K562 (cell line): ENCODE results near the gene PPP2R1A. TPM values are rescaled to one million over a fixed set of nuclear protein-coding genes. Genes with fewer than 3 reads are reported as not detected.
A peak's percentile ranks its signal among the peaks of the same experiment; 100 is the strongest.

ENCODE experiments used
- ATAC-seq: fragments of 200-7000 bp; cut with Tn5 transposase; 3 replicates; pipeline ENCODE4 v1.9.1; 2020; ENCODE audit warnings: moderate library complexity
- BruUV-seq: library from RNA; stranded (reverse); fragments of 400-500 nt; replicated peaks from 2 replicates; lab custom pipeline; 2021; lab: Mats Ljungman, UMichigan
- CTCF ChIA-PET: fragments of 300-600 bp; formaldehyde crosslinking; extraction: SDS; loops from one replicate; lab custom pipeline; 2021; ENCODE audit warnings: low intra/inter-chr PET ratio; lab: Yijun Ruan, JAX
- POLR2A ChIA-PET: fragments of 300-600, 350-650 bp; sonication (Branson Sonifier 250); formaldehyde crosslinking; extraction: SDS; loops from one replicate; lab custom pipeline; 2021; ENCODE audit warnings: antibody characterized with exemption, inconsistent platforms; lab: Yijun Ruan, JAX
- DNase-seq, 4 experiments: peaks; one replicate each; pipeline versions ENCODE4 v3.0.0 to v3.0.0-alpha.2; 2011 to 2018; ENCODE audit warnings: low spot score in 3 of 4, mixed read lengths in 3 of 4; ENCODE audit errors: extremely low read depth in 1 of 4
- FAIRE-seq: peaks from 2 replicates; lab custom pipeline; 2011; peaks lifted over from hg19 to GRCh38; lab: Jason Lieb, UNC
- H2AFZ ChIP-seq: 2 replicates; pipeline ENCODE4 v1.6.0; 2011; ENCODE audit warnings: low read depth, low read length, control low read depth, inconsistent platforms
- H3K27ac ChIP-seq: fragments of 200-600 bp; 3 replicates; pipeline ENCODE4 v1.8.0; 2011; ENCODE audit warnings: low read depth, mild to moderate bottlenecking, control low read depth, inconsistent platforms, low read length, moderate library complexity, mixed read lengths; ENCODE audit errors: extremely low read depth
- H3K27me3 ChIP-seq, 2 experiments: fragments of 300-600 bp in 1 of 2; 2 replicates in 1 of 2; 3 replicates in 1 of 2; pipeline versions ENCODE4 v1.6.0 to v1.8.0; 2011; ENCODE audit warnings: inconsistent platforms in 2 of 2, low read length in 2 of 2, mild to moderate bottlenecking in 1 of 2, mixed read lengths in 1 of 2, moderate library complexity in 1 of 2; ENCODE audit not compliant: control insufficient read depth in 2 of 2, insufficient read depth in 2 of 2
- H3K36me3 ChIP-seq: fragments of 300-600 bp; 3 replicates; pipeline ENCODE4 v1.8.0; 2011; ENCODE audit warnings: mild to moderate bottlenecking, low read length, inconsistent platforms; ENCODE audit not compliant: control insufficient read depth, insufficient read depth
- H3K4me1 ChIP-seq, 2 experiments: fragments of 200-600 bp in 1 of 2; replicated peaks in 1 of 2; 2 replicates in 1 of 2; 3 replicates in 1 of 2; pipeline versions ENCODE4 v1.5.1 to v1.8.0; 2011; ENCODE audit warnings: inconsistent platforms in 2 of 2, low read length in 2 of 2, mild to moderate bottlenecking in 1 of 2, mixed read lengths in 1 of 2, moderate library complexity in 1 of 2; ENCODE audit not compliant: control insufficient read depth in 2 of 2, insufficient read depth in 2 of 2
- H3K4me2 ChIP-seq: 2 replicates; pipeline ENCODE4 v1.6.1; 2011; ENCODE audit warnings: low read length, control low read depth, inconsistent platforms, mixed read lengths; ENCODE audit not compliant: insufficient read depth
- H3K4me3 ChIP-seq: fragments of 200-600 bp; sonication (generic), shearing (Covaris generic); 2 replicates; pipeline ENCODE4 v1.5.1; 2016; ENCODE audit warnings: control low read depth, inconsistent platforms
- H3K79me2 ChIP-seq: fragments of 200-600 bp; 3 replicates; pipeline ENCODE4 v1.8.0; 2011; ENCODE audit warnings: low read length, inconsistent platforms; ENCODE audit not compliant: control insufficient read depth, insufficient read depth
- H3K9ac ChIP-seq, 2 experiments: 2 replicates each; pipeline versions ENCODE4 v1.6.0 to v1.6.1; 2011; ENCODE audit warnings: low read depth in 2 of 2, low read length in 2 of 2, control low read depth in 1 of 2, inconsistent platforms in 1 of 2, mild to moderate bottlenecking in 1 of 2, mixed read lengths in 1 of 2; ENCODE audit not compliant: insufficient read depth in 1 of 2
- H3K9me1 ChIP-seq: one replicate; pipeline ENCODE4 v1.6.0; 2011; ENCODE audit warnings: inconsistent platforms, mild to moderate bottlenecking, low read length, moderate library complexity; ENCODE audit not compliant: control insufficient read depth, insufficient read depth
- H3K9me3 ChIP-seq: replicated peaks from 2 replicates; pipeline ENCODE4 v1.5.1; 2011; ENCODE audit warnings: low read depth, low read length, inconsistent platforms; ENCODE audit not compliant: control insufficient read depth, insufficient read depth
- H4K20me1 ChIP-seq: replicated peaks from 2 replicates; pipeline ENCODE4 v1.6.1; 2011; ENCODE audit warnings: low read length, inconsistent platforms, mixed read lengths; ENCODE audit not compliant: control insufficient read depth, insufficient read depth
- BHLHE40 ChIP-seq: IDR thresholded peaks from 2 replicates; pipeline ENCODE4 v1.6.1; 2011; ENCODE audit warnings: low read length, improper control_type of control experiment
- E4F1 ChIP-seq: fragments of 250-450 bp; sonication (Bioruptor Pico); IDR thresholded peaks from 2 replicates; pipeline ENCODE4 v1.5.0; 2021; ENCODE audit warnings: mild to moderate bottlenecking, borderline replicate concordance
- FOXO4 ChIP-seq: fragments of 450-650 bp; formaldehyde crosslinking; IDR thresholded peaks from 2 replicates; pipeline ENCODE4 v1.4.0; 2020; ENCODE audit warnings: mild to moderate bottlenecking, moderate library complexity
- NR2C2 ChIP-seq, 2 experiments: fragments of 200-800 bp in 1 of 2; sonication (Bioruptor generic) in 1 of 2; sonication (generic) in 1 of 2; formaldehyde crosslinking in 1 of 2; IDR thresholded peaks; 2 replicates each; pipeline versions ENCODE4 v1.6.1 to v1.8.0; 2016 to 2022; ENCODE audit warnings: mild to moderate bottlenecking in 1 of 2, missing compliant biosample characterization in 1 of 2, missing genetic modification characterization in 1 of 2, missing genetic modification reagents in 1 of 2
- PCBP2 ChIP-seq: fragments of 200-400 bp; formaldehyde crosslinking; IDR thresholded peaks from 2 replicates; pipeline ENCODE4 v1.6.1; 2018; ENCODE audit warnings: low read length, low read depth, mild to moderate bottlenecking, moderate library complexity; ENCODE audit not compliant: poor library complexity, severe bottlenecking
- POLR2B ChIP-seq: fragments of 450-650 bp; IDR thresholded peaks from 2 replicates; pipeline ENCODE4 v1.6.1; 2018; ENCODE audit warnings: low read depth; ENCODE audit not compliant: partially characterized antibody
- TAF1 ChIP-seq: IDR thresholded peaks from 2 replicates; pipeline ENCODE4 v1.6.1; 2011; ENCODE audit warnings: mild to moderate bottlenecking, low read length, moderate library complexity; ENCODE audit not compliant: insufficient read depth, control insufficient read depth, severe bottlenecking; ENCODE audit errors: extremely low read depth
- ZNF121 ChIP-seq: sonication (generic); formaldehyde crosslinking; conservative IDR thresholded peaks from 2 replicates; pipeline ENCODE4 v1.8.0; 2022; ENCODE audit warnings: missing genetic modification reagents
- WGBS: fragments of 100-300 bp; shearing (Covaris generic); methylation state at CpG from one replicate; pipeline ENCODE4 v1.1.6; 2016; ENCODE audit warnings: low coverage, mixed read lengths; ENCODE audit not compliant: insufficient coverage; ENCODE audit errors: missing lambda C conversion rate; 5-methylcytosine and 5-hydroxymethylcytosine counted together
- in situ Hi-C: fragments of 300-500 bp; cut with MboI; formaldehyde crosslinking; loops from 4 replicates; pipeline ENCODE4 v1.15.0; 2018; ENCODE audit warnings: inconsistent platforms, mixed read lengths
- intact Hi-C: fragments of 100-400 bp; cut with micrococcal nuclease; formaldehyde crosslinking; loops from 2 replicates; pipeline ENCODE4 v1.14.2; 2022
- polyA plus RNA-seq, 8 experiments: library from polyadenylated mRNA; depleted of rRNA in 4 of 8; stranded (reverse) in 5 of 8; unstranded in 3 of 8; fragments of >200 nt; fragmentation: Nextera tagmentation in 2 of 8; fragmentation: Illumina TruSeq in 1 of 8; extraction: Ambion mirVana in 2 of 8; extraction: Trizol in 1 of 8; gene quantifications; 2 replicates each; pipeline versions ENCODE4 v1.2.1 to v1.2.3, GENCODE V29; 2011 to 2014; ENCODE audit warnings: inconsistent platforms in 1 of 8, missing spikeins in 1 of 8
- total RNA-seq, 7 experiments: library from RNA; depleted of rRNA in 6 of 7; stranded (reverse); fragments of >200 nt in 6 of 7; fragmentation: Illumina TruSeq in 2 of 7; extraction: Trizol in 2 of 7; gene quantifications; 2 replicates each; pipeline versions ENCODE4 v1.2.1 to v1.2.3, GENCODE V29; 2011 to 2021; ENCODE audit warnings: low replicate concordance in 1 of 7
- TF ChIP-seq, protein P1 (sequence below): fragments of 250-450 bp; sonication (Bioruptor Pico); IDR thresholded peaks from 2 replicates; pipeline ENCODE4 v1.8.0; 2021; ENCODE audit warnings: moderate library complexity, mild to moderate bottlenecking, inconsistent platforms
- TF ChIP-seq, protein P2 (sequence below): fragments of 450-650 bp; IDR thresholded peaks from 2 replicates; pipeline ENCODE4 v1.6.1; 2014; ENCODE audit warnings: low read depth, mild to moderate bottlenecking, moderate library complexity, borderline replicate concordance
- TF ChIP-seq, protein P3 (sequence below): fragments of 450-650 bp; IDR thresholded peaks from 2 replicates; pipeline ENCODE4 v1.6.1; 2016; ENCODE audit warnings: antibody characterized with exemption

The PPP2R1A gene
- total and polyA plus RNA-seq, 9 of the 15 experiments (the other 6 are each of a cell fraction or from before 2014, with no cell fraction given) = 10.1 to 211 (median 70.1) TPM

DNA sequence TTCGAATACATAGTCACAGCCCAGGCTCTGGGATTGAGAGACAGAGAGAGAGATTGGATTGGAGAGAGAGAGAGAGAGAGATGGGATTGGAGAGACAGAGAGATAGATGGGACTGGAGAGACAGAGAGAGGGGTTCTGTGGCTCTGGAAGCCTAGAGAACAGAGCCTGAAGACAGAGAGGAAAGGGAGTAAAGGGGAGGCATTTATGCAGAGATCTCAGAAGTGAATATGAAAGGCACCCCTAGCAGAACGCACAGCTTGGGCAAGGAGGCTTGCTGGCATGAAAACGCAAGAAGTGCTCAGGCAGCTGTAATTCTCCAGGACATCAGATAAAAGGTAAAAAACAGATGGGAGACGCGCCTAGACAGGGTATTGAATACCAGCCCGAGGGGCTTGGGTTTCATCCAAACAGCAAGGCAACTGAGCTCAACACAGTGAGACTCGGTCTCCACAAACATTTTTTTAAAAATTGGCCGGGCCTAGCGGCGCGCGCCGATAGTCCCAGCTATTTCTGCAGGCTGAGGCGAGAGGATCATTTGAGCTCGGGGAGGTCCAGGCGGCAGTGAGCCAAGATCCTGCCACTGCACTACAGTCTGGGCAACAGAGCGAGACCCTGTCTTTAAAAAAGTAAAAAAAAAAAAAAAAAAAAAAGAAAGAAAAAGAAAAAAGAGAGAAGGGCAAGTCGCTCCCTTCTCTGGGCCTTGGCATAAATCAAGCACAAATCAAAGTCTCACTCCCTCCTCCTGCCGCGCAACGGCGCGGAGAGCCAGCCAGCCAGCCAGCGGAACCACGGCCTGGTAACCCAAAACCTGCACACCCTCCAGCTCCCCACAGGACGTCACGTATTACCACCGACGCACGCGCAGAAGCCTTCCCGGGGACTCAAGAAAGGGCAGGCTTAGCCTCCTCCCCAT is 774 bp upstream of the PPP2R1A start:
- WGBS = 5% methylated on average over 23 of the region's 32 CpGs
- H3K9ac ChIP-seq = peak overlapping the region; percentile 58 to 69
- POLR2A ChIA-PET = interaction anchor here (0.5 to 1.9 kb wide), 11 partner anchors 10 to 1771 kb away, joined by 3 to 16 read pairs (median 4); no protein-coding TSS in a partner anchor
- H3K4me3 ChIP-seq = peak overlapping the region; percentile 34
- peak overlapping the region; percentile 83 for H2AFZ ChIP-seq
- no peaks in the 10 kb centered on the region; the same call in 1 of the 2 replicates for H4K20me1 ChIP-seq
- H3K36me3 ChIP-seq = peaks cover 30% of the 10 kb centered on the region; the same call in 2 of the 3 replicates
- H3K9me1 ChIP-seq = no peaks in the 10 kb centered on the region
- ATAC-seq = no peak
- intact Hi-C loops = loop anchor here (5.0 kb wide), 1 partner anchor 47 kb away; no protein-coding TSS in a partner anchor
- DNase-seq = peak in 1 of 4 experiments; percentile 92
- CTCF ChIA-PET = no interaction called here
- FAIRE-seq = peak; percentile 15
- in situ Hi-C loops = no loop called here
- peaks cover 7 to 14% of the 10 kb centered on the region in 2 experiments; a peak in 3 of 5 replicates for H3K4me1 ChIP-seq
- H3K9me3 ChIP-seq = no peaks in the 10 kb centered on the region
- peak overlapping the region; percentile 43 for H3K27ac ChIP-seq
- H3K27me3 ChIP-seq = no peaks in the 10 kb centered on the region
- H3K79me2 ChIP-seq = peaks cover 46% of the 10 kb centered on the region
- peak overlapping the region; percentile 73 for H3K4me2 ChIP-seq
- TSS peak; percentile 85 for BruUV-seq
- TF ChIP-seq PCBP2 (no peak), POLR2B (peak; percentile 51), ZNF121 (CRISPR knock-in tag) (peak; percentile 97), E4F1 (CRISPR knock-in tag) (no peak), FOXO4 (no peak), NR2C2 (CRISPR knock-in tag; IDR thresholded peaks at IDR 0.05) (no peak), NR2C2 (tag; IDR thresholded peaks at IDR 0.05) (peak; percentile 51; the same call in 1 of the 2 replicates), TAF1 (peak; percentile 26), BHLHE40 (peak; percentile 33; the same call in 1 of the 2 replicates)
- TF ChIP-seq, protein P1, sequence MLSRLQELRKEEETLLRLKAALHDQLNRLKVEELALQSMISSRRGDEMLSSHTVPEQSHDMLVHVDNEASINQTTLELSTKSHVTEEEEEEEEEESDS (CRISPR knock-in tag) = no peak
- TF ChIP-seq, protein P2, sequence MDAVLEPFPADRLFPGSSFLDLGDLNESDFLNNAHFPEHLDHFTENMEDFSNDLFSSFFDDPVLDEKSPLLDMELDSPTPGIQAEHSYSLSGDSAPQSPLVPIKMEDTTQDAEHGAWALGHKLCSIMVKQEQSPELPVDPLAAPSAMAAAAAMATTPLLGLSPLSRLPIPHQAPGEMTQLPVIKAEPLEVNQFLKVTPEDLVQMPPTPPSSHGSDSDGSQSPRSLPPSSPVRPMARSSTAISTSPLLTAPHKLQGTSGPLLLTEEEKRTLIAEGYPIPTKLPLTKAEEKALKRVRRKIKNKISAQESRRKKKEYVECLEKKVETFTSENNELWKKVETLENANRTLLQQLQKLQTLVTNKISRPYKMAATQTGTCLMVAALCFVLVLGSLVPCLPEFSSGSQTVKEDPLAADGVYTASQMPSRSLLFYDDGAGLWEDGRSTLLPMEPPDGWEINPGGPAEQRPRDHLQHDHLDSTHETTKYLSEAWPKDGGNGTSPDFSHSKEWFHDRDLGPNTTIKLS = 0 out of 2 replicates have a peak, but pooled peaks have one; percentile 10
- TF ChIP-seq, protein P3, sequence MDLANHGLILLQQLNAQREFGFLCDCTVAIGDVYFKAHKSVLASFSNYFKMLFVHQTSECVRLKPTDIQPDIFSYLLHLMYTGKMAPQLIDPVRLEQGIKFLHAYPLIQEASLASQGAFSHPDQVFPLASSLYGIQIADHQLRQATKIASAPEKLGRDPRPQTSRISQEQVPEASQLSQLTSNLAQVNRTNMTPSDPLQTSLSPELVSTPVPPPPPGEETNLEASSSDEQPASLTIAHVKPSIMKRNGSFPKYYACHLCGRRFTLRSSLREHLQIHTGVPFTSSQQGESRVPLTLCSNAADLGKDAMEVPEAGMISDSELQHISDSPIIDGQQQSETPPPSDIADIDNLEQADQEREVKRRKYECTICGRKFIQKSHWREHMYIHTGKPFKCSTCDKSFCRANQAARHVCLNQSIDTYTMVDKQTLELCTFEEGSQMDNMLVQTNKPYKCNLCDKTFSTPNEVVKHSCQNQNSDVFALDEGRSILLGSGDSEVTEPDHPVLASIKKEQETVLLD = peak; percentile 87
